GM19468 (cell line): ENCODE measurements around the gene EPAS1.

Source experiments
- ATAC-seq: cut with Tn5 transposase; IDR thresholded peaks from one replicate; pipeline ENCODE4 v1.9.1; 2021; ENCODE audit warnings: mild to moderate bottlenecking, moderate library complexity, moderate number of reproducible peaks; ENCODE audit not compliant: unreplicated experiment; ENCODE audit errors: extremely low read depth

EPAS1 gene

GRCh38 chr2:46296840-46297545, at the start of gene EPAS1:
Gene EPAS1, plus strand, starts transcription at chr2:46297407. Its CDS starts 505 bp downstream, at chr2:46297912.
- peak; percentile 62 for ATAC-seq

- no peak for ATAC-seq
These were observed 49.0 kb upstream of the EPAS1 start for GRCh38 chr2:46248171-46248570.

- no peak for ATAC-seq
These were observed 47.6 kb upstream of the EPAS1 start for GRCh38 chr2:46249654-46250053.

- no peak for ATAC-seq
These were observed 44.1 kb upstream of the EPAS1 start for GRCh38 chr2:46252891-46253659.

GRCh38 chr2:46254474-46254873, 42.7 kb upstream of the EPAS1 start:
- ATAC-seq = no peak

GRCh38 chr2:46256563-46257142, 40.6 kb upstream of the EPAS1 start:
- ATAC-seq = no peak

- no peak for ATAC-seq
These were observed 39.7 kb upstream of the EPAS1 start for GRCh38 chr2:46257476-46257875.

GRCh38 chr2:46257980-46258379, 39.2 kb upstream of the EPAS1 start:
- ATAC-seq = no peak

- ATAC-seq = no peak
These were observed 38.0 kb upstream of the EPAS1 start for GRCh38 chr2:46258937-46259776.

GRCh38 chr2:46259777-46260168, 37.4 kb upstream of the EPAS1 start:
- ATAC-seq = no peak

GRCh38 chr2:46260305-46260704, 36.9 kb upstream of the EPAS1 start:
- no peak for ATAC-seq

- ATAC-seq = no peak
These were observed 34.8 kb upstream of the EPAS1 start for GRCh38 chr2:46262248-46262938.

GRCh38 chr2:46263347-46263746, 33.9 kb upstream of the EPAS1 start:
- no peak for ATAC-seq

GRCh38 chr2:46264447-46264846, 32.8 kb upstream of the EPAS1 start:
- no peak for ATAC-seq

GRCh38 chr2:46266134-46266533, 31.1 kb upstream of the EPAS1 start:
- no peak for ATAC-seq

GRCh38 chr2:46267616-46268015, 29.6 kb upstream of the EPAS1 start:
- no peak for ATAC-seq

GRCh38 chr2:46268196-46268595, 29.0 kb upstream of the EPAS1 start:
- peak; percentile 52 for ATAC-seq

- no peak for ATAC-seq
These were observed 28.2 kb upstream of the EPAS1 start for GRCh38 chr2:46269001-46269400.

GRCh38 chr2:46269544-46270273, 27.5 kb upstream of the EPAS1 start:
- ATAC-seq = no peak
